Measurements from ENCODE around the gene ZNF329.
A peak's percentile ranks its signal among the peaks of the same experiment; 100 is the strongest.
"Not testable (repeated sequence)": the region's sequence is repeated elsewhere in the genome, so short reads cannot be mapped to it uniquely, and the experiment has no call there.

The ZNF329 gene

DNA sequence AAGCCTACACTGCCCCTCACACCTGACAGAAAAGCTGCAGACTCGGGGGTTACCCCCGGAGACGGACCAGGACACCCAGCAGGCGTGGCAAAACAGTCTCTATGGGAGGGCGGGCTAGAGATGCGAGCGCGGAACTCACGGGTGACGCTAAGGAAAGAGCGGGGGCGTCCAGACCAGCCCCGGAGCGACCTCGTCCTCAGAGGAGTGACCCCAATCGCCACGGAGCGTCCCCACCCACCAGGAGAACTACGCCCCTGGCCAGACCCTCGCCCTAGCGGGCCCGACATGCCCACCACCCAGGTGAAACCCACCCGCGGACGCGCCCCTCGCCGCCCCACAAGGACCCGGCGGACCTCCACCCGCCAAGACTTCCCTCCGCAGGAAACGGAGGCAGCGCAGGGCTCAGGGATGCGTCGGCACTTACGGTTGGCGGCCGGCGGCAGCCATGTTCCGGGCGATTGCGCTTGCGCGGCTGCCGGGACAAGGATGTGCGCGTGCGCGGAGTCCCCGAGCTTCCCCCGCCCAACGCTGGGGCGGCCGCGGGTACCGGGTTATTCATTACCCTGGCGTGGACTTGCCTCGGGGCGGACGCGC, at the start of gene ZNF329:
Gene ZNF329, minus strand, starts transcription at position 462 of the 594 bp plus-strand sequence. CDS start 21,286 bp downstream, outside the sequence.
- DNase-seq = peak; percentile 80

DNA sequence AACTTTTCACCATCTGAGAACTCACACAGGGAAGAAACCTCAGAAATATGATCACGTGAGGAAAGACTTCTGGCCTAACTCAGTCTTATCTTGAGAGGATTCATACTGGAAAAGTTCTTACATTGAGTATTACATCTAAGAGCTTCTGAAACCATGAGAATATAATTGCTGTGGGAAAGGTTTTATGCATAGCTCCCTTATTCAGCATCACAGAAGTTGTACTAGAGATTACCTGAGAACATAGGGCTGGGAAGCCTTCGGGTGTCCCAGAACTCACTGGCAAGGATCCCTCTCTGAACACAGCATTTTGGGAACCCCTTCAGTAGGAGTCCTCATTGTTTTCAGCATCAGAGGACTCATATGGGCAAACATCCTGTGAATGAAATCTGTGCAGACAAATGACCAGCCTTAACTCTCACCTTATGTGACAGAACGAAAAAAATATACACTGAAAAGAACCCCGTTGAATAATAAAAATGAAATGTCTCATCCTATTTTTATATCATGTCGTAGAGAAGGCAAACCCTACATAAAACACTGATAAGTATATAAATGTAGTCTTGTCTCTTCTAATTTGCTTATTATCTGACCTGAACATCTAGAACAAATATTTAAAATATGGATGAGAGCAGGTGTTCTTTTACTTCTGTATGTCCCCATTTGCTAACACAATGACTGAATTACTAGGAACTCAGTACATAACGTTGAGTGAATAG, 46.5 kb upstream of the ZNF329 start:
- peak; percentile 25 for DNase-seq

DNA sequence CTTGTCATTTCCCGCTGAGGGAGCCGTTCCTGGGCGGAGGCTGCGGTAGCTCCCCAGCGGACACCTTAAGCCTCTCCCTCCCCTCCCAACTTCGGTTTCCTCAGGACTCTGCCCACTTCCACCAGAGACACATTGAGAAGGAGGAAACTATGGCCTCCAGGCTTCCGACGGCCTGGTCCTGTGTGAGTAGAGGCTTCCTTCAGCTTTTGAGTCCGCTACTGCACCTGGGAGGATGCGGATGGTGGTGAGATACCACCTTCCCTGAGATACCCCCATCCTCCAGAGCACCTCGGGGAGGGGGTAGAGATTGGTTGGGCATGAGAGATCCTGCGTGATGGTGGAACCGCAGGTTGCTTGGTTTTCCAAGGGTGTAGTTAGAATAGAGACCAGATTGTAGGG, 33.2 kb upstream of the ZNF329 start:
- DNase-seq = no peak

- DNase-seq = peak; percentile 92
Measured at GRCh38 chr19:58182989-58183816, 32.6 kb upstream of the ZNF329 start, which contains the start of gene ZNF274. Gene ZNF274, plus strand, starts transcription at chr19:58183061. Its CDS starts 905 bp downstream, at chr19:58183966.

GRCh38 chr19:58182577-58182988, 32.0 kb upstream of the ZNF329 start:
- DNase-seq = no peak

- DNase-seq = peak; percentile 20
Measured at GRCh38 chr19:58181902-58182576, 31.4 kb upstream of the ZNF329 start.

DNA sequence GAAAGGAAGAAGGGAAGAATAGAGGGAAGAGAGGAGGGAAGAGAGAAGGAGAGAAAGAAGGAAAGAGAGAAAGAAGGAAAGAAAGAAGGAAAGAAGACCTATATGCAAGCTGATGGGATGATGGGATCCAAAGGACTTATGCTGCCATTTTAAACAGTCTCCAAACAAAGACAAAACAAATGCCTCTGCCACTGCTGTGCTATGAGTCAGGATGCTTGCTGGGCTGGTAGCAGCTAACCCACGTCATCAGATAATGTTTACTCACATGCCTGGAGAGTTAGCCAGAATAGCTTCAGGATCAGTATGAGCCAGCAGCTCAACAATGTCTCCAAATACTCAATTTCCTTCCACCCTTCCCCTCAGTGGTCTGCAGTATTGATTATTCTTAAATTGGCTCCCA, 20.3 kb upstream of the ZNF329 start:
- no peak for DNase-seq

DNA sequence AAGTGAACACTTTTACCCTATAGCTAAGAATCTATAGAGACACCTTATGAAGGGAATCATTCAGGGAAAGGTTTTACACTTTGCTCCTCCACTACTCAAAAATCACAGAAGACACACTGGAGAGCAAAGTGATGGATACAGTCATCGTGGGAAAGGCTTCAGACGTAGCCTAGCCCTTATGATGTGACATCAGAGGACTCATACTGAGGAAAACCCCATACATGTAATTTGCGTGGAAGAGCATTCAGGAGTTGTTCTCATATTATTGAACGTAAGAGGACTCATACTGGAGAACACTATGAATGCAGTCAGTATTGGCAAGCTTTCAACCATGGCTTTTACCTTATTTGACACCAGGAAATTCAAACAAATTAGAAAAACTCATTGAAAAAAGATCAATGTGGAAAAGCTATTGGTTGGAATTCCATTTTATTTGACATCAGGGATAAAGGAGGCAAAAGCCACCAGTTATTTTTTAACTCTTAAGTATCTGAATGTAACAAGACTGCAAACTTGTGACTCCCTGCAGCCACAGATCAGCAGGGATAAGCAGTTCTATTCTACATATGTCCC, 16.2 kb upstream of the ZNF329 start:
- DNase-seq = no peak

GRCh38 chr19:58166268-58166667, 15.7 kb upstream of the ZNF329 start:
- no peak for DNase-seq

DNA sequence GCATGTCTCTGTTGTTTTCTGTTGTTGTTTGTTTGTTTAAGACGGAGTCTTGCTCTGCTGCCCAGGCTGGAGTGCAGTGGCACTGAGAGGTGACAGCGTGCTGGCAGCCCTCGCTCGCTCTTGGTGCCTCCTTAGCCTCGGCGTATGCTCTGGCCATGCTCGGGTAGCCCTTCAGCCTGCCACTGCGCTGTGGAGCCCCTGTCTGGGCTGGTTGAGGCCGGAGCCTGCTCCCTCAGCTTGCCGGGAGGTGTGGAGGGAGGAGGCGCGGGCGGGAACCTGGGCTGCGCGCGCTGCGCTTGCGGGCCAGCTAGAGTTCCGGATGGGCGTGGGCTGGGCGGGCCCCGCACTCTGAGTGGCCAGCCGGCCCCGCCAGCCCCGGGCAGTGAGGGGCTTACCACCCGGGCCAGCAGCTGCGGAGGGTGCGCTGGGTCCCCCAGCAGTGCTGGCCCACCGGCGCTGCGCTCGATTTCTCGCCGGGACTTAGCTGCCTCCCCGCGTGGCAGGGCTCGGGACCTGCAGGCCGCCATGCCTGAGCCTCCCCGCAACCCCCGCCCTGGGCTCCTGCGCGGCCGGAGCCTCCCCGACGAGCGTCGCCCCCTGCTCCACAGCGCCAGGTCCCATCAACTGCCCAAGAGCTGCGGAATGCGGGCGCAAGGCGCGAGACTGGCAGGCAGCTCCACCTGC, 6.6 kb upstream of the ZNF329 start:
- no peak for DNase-seq

GRCh38 chr19:58154679-58155648, 4.4 kb upstream of the ZNF329 start:
- peak; percentile 92 for DNase-seq

DNA sequence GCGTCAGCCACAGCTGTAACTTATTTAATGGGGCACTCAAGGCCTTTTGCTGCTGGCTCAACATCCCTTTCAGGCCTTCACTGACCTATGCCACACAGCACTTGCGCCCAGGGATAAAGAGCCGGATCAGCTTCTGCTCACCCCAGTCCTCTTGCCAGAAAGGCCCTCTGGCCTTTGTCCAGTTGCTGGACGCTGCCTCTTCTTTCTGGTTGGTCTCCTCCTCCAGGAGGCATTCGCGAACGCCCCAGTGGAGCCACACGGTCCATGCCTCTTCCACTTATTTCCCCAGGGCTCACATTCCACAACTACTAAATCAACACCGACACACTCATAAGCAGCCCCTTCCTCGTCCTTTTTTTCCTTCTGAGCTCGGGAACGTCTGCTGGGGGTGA, 3.7 kb upstream of the ZNF329 start:
- DNase-seq = peak; percentile 7

DNA sequence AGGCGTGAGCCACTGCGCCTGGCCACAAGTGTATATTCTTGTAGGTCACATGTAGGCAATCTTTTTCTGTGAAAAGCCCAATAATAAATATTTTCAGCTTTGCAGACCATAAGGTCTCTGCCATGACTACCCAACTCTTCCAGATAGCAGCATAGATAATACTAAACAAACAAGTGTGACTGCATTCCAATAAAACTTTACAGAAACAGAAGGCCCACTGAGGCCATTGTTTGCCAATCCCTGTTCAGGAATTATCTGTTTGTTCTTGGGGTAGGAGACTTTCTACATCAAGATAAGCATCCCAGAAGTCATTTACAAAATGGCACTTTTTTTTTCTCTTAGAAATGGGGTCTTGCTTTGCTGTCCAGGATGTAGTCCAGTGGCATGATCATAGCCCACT, 2.8 kb upstream of the ZNF329 start:
- DNase-seq = no peak

- DNase-seq = not testable (repeated sequence)
Measured at GRCh38 chr19:58147475-58147874, 3.1 kb downstream of the ZNF329 start.

DNA sequence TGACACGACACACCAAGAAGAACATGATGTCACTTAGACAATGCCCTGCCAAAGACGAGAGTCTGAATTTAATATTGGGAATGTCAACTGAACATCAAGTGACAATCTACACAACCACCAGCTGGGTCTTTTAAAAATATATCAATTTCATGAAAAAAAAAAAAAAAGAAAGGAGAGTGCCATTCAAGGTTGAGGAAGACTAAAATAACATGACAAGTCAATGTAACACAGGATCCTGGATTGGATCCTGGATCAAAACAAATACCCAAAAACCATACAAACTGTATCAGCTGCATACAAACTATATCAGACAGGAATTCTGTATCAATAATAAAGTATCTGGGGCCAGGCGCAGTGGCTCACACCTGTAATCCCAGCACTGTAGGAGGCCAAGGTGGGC, 4.7 kb downstream of the ZNF329 start:
- no peak for DNase-seq

- DNase-seq = no peak
Measured at GRCh38 chr19:58134244-58134643, 16.3 kb downstream of the ZNF329 start.

- no peak for DNase-seq
Measured at GRCh38 chr19:58129284-58129683, 21.3 kb downstream of the ZNF329 start.

GRCh38 chr19:58128041-58128685, 22.4 kb downstream of the ZNF329 start:
- peak; percentile 6 for DNase-seq

GRCh38 chr19:58123354-58123753, 27.2 kb downstream of the ZNF329 start:
- DNase-seq = no peak
